ENCODE results near the gene GART.

Gene GART

DNA sequence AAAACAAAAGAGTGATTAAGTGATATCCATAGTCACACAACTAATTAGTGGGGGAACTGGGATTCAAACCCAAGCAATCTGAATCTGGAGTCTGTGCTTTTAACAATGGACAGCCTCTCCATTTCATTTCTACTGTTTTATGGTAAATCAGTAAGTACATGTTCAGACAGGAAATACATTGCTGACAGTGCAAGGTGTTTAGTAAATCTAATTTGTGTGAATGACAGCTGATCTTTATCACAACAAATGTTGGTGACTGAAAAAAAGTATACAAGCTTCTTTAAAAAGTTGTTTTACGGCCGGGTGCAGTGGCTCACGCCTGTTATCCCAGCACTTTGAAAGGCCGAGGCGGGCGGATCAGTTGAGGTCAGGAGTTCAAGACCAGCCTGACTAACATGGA, 26.0 kb upstream of the GART start:
- WGBS (ENCODE audit: extremely low coverage, insufficient coverage, low lambda C conversion rate): no CpG with 5 or more reads among the region's 6 CpGs
- Histone ChIP-seq H3K4me1 (ENCODE audit: control insufficient read depth, low read depth, low read length) (no peaks in the 10 kb centered on the region), H2AK5ac (ENCODE audit: low read length) (no peak overlapping the region), H3K23ac (ENCODE audit: low read length) (no peak overlapping the region), H3K4me2 (ENCODE audit: low read length) (no peak overlapping the region), H3K79me1 (ENCODE audit: low read length) (peaks cover 4% of the 10 kb centered on the region), H3K56ac (ENCODE audit: low read length) (no peak overlapping the region), H4K5ac (ENCODE audit: low read length) (no peak overlapping the region), H3K79me2 (ENCODE audit: control insufficient read depth, insufficient read depth, low read length) (peaks cover 4% of the 10 kb centered on the region), H3K9ac (ENCODE audit: low read length) (no peak overlapping the region), H3K4ac (ENCODE audit: low read depth, low read length) (no peak overlapping the region), H3K36me3 (ENCODE audit: control insufficient read depth, insufficient read depth, low read length) (peaks cover 10% of the 10 kb centered on the region), H2BK15ac (replicated peaks; ENCODE audit: low read depth) (no peak overlapping the region), H4K8ac (ENCODE audit: low read depth, low read length) (no peak overlapping the region), H3K18ac (ENCODE audit: low read length) (no peak overlapping the region), H2BK120ac (ENCODE audit: low read depth, low read length) (no peak overlapping the region), H2BK5ac (ENCODE audit: low read length) (no peak overlapping the region), H3K4me3 (ENCODE audit: low read length) (no peak overlapping the region), H3K27ac (ENCODE audit: low read depth, low read length) (no peak overlapping the region), H3K27me3 (ENCODE audit: insufficient read depth, low read length, poor library complexity) (no peaks in the 10 kb centered on the region)
- DNase-seq: no peak

DNA sequence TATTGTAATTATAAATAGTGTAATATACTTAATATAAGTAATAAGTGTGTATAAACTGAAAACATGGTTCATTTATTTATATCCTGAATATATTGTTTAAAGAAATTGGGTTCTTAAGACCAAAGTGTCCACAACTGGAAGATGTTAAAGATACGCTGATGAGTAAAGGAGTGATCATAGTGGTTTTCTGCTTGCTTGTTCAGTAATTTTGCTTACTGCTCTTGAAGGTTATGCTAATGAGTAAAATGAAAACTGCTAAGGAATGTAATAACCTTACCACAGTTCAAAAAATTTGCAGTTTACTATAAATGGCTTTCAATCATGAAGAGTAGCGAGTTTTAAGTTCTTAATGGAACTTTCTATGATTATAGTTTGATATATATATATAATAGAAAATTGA, 24.6 kb upstream of the GART start:
- Histone ChIP-seq H2BK120ac (ENCODE audit: low read depth, low read length) (no peak overlapping the region), H3K18ac (ENCODE audit: low read length) (no peak overlapping the region), H3K36me3 (ENCODE audit: control insufficient read depth, insufficient read depth, low read length) (peaks cover 9% of the 10 kb centered on the region), H3K4me3 (ENCODE audit: low read length) (no peak overlapping the region), H3K9ac (ENCODE audit: low read length) (no peak overlapping the region), H3K23ac (ENCODE audit: low read length) (no peak overlapping the region), H3K79me1 (ENCODE audit: low read length) (peaks cover 7% of the 10 kb centered on the region), H4K8ac (ENCODE audit: low read depth, low read length) (no peak overlapping the region), H2BK5ac (ENCODE audit: low read length) (no peak overlapping the region), H2BK15ac (replicated peaks; ENCODE audit: low read depth) (no peak overlapping the region), H3K79me2 (ENCODE audit: control insufficient read depth, insufficient read depth, low read length) (peaks cover 6% of the 10 kb centered on the region), H3K4me2 (ENCODE audit: low read length) (no peak overlapping the region), H3K27me3 (ENCODE audit: insufficient read depth, low read length, poor library complexity) (no peaks in the 10 kb centered on the region), H2AK5ac (ENCODE audit: low read length) (no peak overlapping the region), H3K56ac (ENCODE audit: low read length) (no peak overlapping the region), H4K5ac (ENCODE audit: low read length) (no peak overlapping the region), H3K4ac (ENCODE audit: low read depth, low read length) (no peak overlapping the region), H3K4me1 (ENCODE audit: control insufficient read depth, low read depth, low read length) (no peaks in the 10 kb centered on the region), H3K27ac (ENCODE audit: low read depth, low read length) (no peak overlapping the region)
- DNase-seq: no peak
- no CpG with 5 or more reads among the region's 2 CpGs for WGBS (ENCODE audit: extremely low coverage, insufficient coverage, low lambda C conversion rate)

DNA sequence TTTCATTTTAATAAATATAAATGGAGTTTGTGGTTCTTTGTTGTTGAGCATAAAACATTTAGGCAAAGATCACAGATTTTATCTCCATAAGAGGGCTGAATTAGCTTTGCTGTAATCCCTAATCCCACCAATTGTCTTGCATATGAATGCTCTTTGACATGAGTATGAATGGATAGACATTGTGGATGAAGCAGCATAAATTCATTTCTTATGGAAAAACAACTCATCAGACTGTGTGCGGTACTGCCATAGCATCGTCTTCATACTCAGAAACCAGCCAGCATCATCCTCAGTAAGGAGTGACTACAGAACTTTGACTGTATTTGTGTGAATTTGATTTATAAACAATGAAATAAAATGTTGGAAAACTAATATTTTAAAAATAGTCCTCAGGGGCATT, 20.5 kb upstream of the GART start:
- no CpG with 5 or more reads among the region's 2 CpGs for WGBS (ENCODE audit: extremely low coverage, insufficient coverage, low lambda C conversion rate)
- Histone ChIP-seq H4K8ac (ENCODE audit: low read depth, low read length) (no peak overlapping the region), H4K5ac (ENCODE audit: low read length) (no peak overlapping the region), H2AK5ac (ENCODE audit: low read length) (no peak overlapping the region), H3K23ac (ENCODE audit: low read length) (no peak overlapping the region), H3K4me3 (ENCODE audit: low read length) (no peak overlapping the region), H3K56ac (ENCODE audit: low read length) (no peak overlapping the region), H3K4me1 (ENCODE audit: control insufficient read depth, low read depth, low read length) (no peaks in the 10 kb centered on the region), H3K27me3 (ENCODE audit: insufficient read depth, low read length, poor library complexity) (no peaks in the 10 kb centered on the region), H2BK5ac (ENCODE audit: low read length) (no peak overlapping the region), H3K4me2 (ENCODE audit: low read length) (no peak overlapping the region), H3K27ac (ENCODE audit: low read depth, low read length) (no peak overlapping the region), H3K79me1 (ENCODE audit: low read length) (peaks cover 11% of the 10 kb centered on the region), H2BK120ac (ENCODE audit: low read depth, low read length) (no peak overlapping the region), H3K36me3 (ENCODE audit: control insufficient read depth, insufficient read depth, low read length) (peaks cover 12% of the 10 kb centered on the region), H3K9ac (ENCODE audit: low read length) (no peak overlapping the region), H3K79me2 (ENCODE audit: control insufficient read depth, insufficient read depth, low read length) (peaks cover 14% of the 10 kb centered on the region), H2BK15ac (replicated peaks; ENCODE audit: low read depth) (no peak overlapping the region), H3K4ac (ENCODE audit: low read depth, low read length) (no peak overlapping the region), H3K18ac (ENCODE audit: low read length) (no peak overlapping the region)
- DNase-seq: no peak

DNA sequence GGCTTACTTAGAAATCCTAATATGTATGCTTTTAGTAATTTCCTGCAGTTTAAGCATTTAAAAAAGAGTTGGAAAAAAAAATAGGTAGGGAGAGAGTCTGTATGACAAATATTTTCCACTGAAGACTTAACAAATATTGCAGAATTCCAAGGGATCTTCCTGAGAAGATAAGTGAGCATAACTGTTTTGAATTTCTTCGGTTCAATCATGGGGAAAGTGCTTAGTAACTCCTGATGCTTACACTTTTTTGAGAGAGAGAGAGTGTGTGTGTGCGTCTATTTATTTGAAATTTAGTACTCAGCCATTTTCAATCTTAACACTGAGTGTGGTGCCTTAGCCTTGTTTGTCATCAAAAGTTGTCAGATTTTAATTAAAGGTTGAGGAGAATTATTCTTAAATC, 19.5 kb upstream of the GART start:
- H3K9ac ChIP-seq (ENCODE audit: low read length): no peak overlapping the region
- H2BK5ac ChIP-seq (ENCODE audit: low read length): no peak overlapping the region
- H2AK5ac ChIP-seq (ENCODE audit: low read length): no peak overlapping the region
- no peak overlapping the region for H2BK15ac ChIP-seq (replicated peaks; ENCODE audit: low read depth)
- H3K4ac ChIP-seq (ENCODE audit: low read depth, low read length): no peak overlapping the region
- peaks cover 16% of the 10 kb centered on the region for H3K79me1 ChIP-seq (ENCODE audit: low read length)
- peaks cover 22% of the 10 kb centered on the region for H3K79me2 ChIP-seq (ENCODE audit: control insufficient read depth, insufficient read depth, low read length)
- no peak overlapping the region for H4K8ac ChIP-seq (ENCODE audit: low read depth, low read length)
- no peak for DNase-seq
- H3K27ac ChIP-seq (ENCODE audit: low read depth, low read length): no peak overlapping the region
- no peaks in the 10 kb centered on the region for H3K27me3 ChIP-seq (ENCODE audit: insufficient read depth, low read length, poor library complexity)
- no CpG with 5 or more reads among the region's 2 CpGs for WGBS (ENCODE audit: extremely low coverage, insufficient coverage, low lambda C conversion rate)
- no peak overlapping the region for H3K4me3 ChIP-seq (ENCODE audit: low read length)
- no peak overlapping the region for H2BK120ac ChIP-seq (ENCODE audit: low read depth, low read length)
- peaks cover 14% of the 10 kb centered on the region for H3K36me3 ChIP-seq (ENCODE audit: control insufficient read depth, insufficient read depth, low read length)
- H3K23ac ChIP-seq (ENCODE audit: low read length): no peak overlapping the region
- no peak overlapping the region for H4K5ac ChIP-seq (ENCODE audit: low read length)
- no peak overlapping the region for H3K18ac ChIP-seq (ENCODE audit: low read length)
- H3K4me2 ChIP-seq (ENCODE audit: low read length): no peak overlapping the region
- no peaks in the 10 kb centered on the region for H3K4me1 ChIP-seq (ENCODE audit: control insufficient read depth, low read depth, low read length)
- no peak overlapping the region for H3K56ac ChIP-seq (ENCODE audit: low read length)

DNA sequence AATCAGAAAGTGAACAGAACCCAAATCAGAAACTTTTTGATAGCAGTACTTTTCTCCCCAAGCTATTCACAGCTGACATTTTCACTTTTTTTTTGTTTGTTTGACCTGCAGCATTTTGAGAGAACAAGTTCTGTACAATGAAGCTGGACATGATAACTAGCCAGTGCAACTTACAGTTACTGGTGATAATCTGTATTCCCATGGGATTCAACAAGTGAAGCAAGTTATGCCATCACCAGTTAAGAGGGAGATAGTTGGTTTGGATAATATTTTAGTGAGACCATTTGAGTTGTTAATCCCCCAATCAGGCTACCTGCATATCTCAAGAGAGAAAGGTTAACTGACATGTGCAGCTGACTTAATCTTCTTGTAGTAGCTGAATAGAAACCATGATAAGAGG, 19.0 kb upstream of the GART start:
- H3K79me1 ChIP-seq (ENCODE audit: low read length): peaks cover 16% of the 10 kb centered on the region
- H3K27me3 ChIP-seq (ENCODE audit: insufficient read depth, low read length, poor library complexity): no peaks in the 10 kb centered on the region
- H2BK120ac ChIP-seq (ENCODE audit: low read depth, low read length): no peak overlapping the region
- no peak overlapping the region for H3K18ac ChIP-seq (ENCODE audit: low read length)
- no peak overlapping the region for H2AK5ac ChIP-seq (ENCODE audit: low read length)
- H3K9ac ChIP-seq (ENCODE audit: low read length): no peak overlapping the region
- no peak overlapping the region for H2BK15ac ChIP-seq (replicated peaks; ENCODE audit: low read depth)
- H3K23ac ChIP-seq (ENCODE audit: low read length): no peak overlapping the region
- no peaks in the 10 kb centered on the region for H3K4me1 ChIP-seq (ENCODE audit: control insufficient read depth, low read depth, low read length)
- H3K56ac ChIP-seq (ENCODE audit: low read length): no peak overlapping the region
- H3K4me3 ChIP-seq (ENCODE audit: low read length): no peak overlapping the region
- no peak overlapping the region for H4K8ac ChIP-seq (ENCODE audit: low read depth, low read length)
- no peak for DNase-seq
- H3K79me2 ChIP-seq (ENCODE audit: control insufficient read depth, insufficient read depth, low read length): peaks cover 25% of the 10 kb centered on the region
- H3K4me2 ChIP-seq (ENCODE audit: low read length): no peak overlapping the region
- no peak overlapping the region for H3K4ac ChIP-seq (ENCODE audit: low read depth, low read length)
- peaks cover 14% of the 10 kb centered on the region for H3K36me3 ChIP-seq (ENCODE audit: control insufficient read depth, insufficient read depth, low read length)
- H3K27ac ChIP-seq (ENCODE audit: low read depth, low read length): no peak overlapping the region
- no peak overlapping the region for H4K5ac ChIP-seq (ENCODE audit: low read length)
- H2BK5ac ChIP-seq (ENCODE audit: low read length): no peak overlapping the region

DNA sequence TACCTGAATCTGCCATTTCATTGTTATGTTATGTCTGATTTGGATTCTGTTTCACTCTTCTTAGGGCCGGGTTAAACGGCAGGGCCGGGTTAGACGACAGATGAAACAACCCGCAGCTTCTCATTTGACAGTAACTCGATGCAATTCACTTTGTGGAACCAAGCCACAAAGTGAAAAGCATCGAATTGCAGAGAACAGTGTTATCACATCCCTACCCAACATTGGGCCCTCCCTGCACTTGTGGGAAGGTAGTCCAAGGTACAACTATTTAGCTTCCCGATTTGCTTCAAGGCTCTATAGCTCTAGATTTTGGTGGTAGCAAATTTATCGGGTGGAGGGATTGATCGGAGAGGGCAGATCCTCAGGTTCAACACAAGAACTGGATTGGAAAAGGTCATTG, 17.9 kb upstream of the GART start:
- WGBS (ENCODE audit: extremely low coverage, insufficient coverage, low lambda C conversion rate): no CpG with 5 or more reads among the region's 10 CpGs
- Histone ChIP-seq H3K4ac (ENCODE audit: low read depth, low read length) (no peak overlapping the region), H3K9ac (ENCODE audit: low read length) (no peak overlapping the region), H3K27ac (ENCODE audit: low read depth, low read length) (no peak overlapping the region), H3K79me1 (ENCODE audit: low read length) (peaks cover 16% of the 10 kb centered on the region), H3K4me3 (ENCODE audit: low read length) (no peak overlapping the region), H4K8ac (ENCODE audit: low read depth, low read length) (no peak overlapping the region), H3K56ac (ENCODE audit: low read length) (no peak overlapping the region), H3K18ac (ENCODE audit: low read length) (no peak overlapping the region), H3K4me2 (ENCODE audit: low read length) (no peak overlapping the region), H4K5ac (ENCODE audit: low read length) (no peak overlapping the region), H2BK120ac (ENCODE audit: low read depth, low read length) (no peak overlapping the region), H3K4me1 (ENCODE audit: control insufficient read depth, low read depth, low read length) (no peaks in the 10 kb centered on the region), H3K27me3 (ENCODE audit: insufficient read depth, low read length, poor library complexity) (no peaks in the 10 kb centered on the region), H2AK5ac (ENCODE audit: low read length) (no peak overlapping the region), H2BK5ac (ENCODE audit: low read length) (no peak overlapping the region), H2BK15ac (replicated peaks; ENCODE audit: low read depth) (no peak overlapping the region), H3K23ac (ENCODE audit: low read length) (no peak overlapping the region), H3K79me2 (ENCODE audit: control insufficient read depth, insufficient read depth, low read length) (peaks cover 28% of the 10 kb centered on the region), H3K36me3 (ENCODE audit: control insufficient read depth, insufficient read depth, low read length) (peaks cover 14% of the 10 kb centered on the region)
- no peak for DNase-seq
